Motor neuron (in vitro differentiated cells): ENCODE measurements around the gene SURF2. TPM values are rescaled to one million over a fixed set of nuclear protein-coding genes. Genes with fewer than 3 reads are reported as not detected.

Source experiments
- ATAC-seq, 8 experiments: fragments of 200-7000 bp; cut with Tn5 transposase; replicated peaks in 6 of 8; 2 replicates each; pipeline ENCODE4 v1.8.0; 2021; ENCODE audit warnings: mild to moderate bottlenecking in 8 of 8, moderate library complexity in 8 of 8
- H3K27ac ChIP-seq, 2 donors: fragments of 250-450 bp; sonication (Bioruptor Pico); 2 replicates each; pipeline ENCODE4 v1.9.0; 2021; ENCODE audit warnings: antibody characterized with exemption in 2 of 2, mild to moderate bottlenecking in 2 of 2, moderate library complexity in 1 of 2
- H3K4me1 ChIP-seq, 2 donors: fragments of 250-450 bp; sonication (Bioruptor Pico); replicated peaks in 1 of 2; 2 replicates each; pipeline ENCODE4 v1.6.1; 2021; ENCODE audit warnings: antibody characterized with exemption in 2 of 2, mild to moderate bottlenecking in 2 of 2, moderate library complexity in 1 of 2
- H3K4me3 ChIP-seq, 5 donors: fragments of 250-450 bp; sonication (Bioruptor Pico); 2 replicates each; pipeline ENCODE4 v1.9.0; 2021; ENCODE audit warnings: antibody characterized with exemption in 5 of 5, mild to moderate bottlenecking in 5 of 5, moderate library complexity in 4 of 5
- WGBS, 10 experiments: fragments of 450-650 bp; shearing (Covaris generic); methylation state at CpG; one replicate each; pipeline ENCODE4 v1.0.0; 2022; 5-methylcytosine and 5-hydroxymethylcytosine counted together
- in situ Hi-C, 9 experiments: fragments of 400-800 bp; cut with MboI; loops; one replicate each; pipeline ENCODE4 v1.15.0; 2021; ENCODE audit warnings: low sequenced_read_pairs in 9 of 9, low pct_unique_long_range_greater_than_20kb in 2 of 9; ENCODE audit not compliant: unreplicated experiment in 9 of 9
- total RNA-seq, 8 experiments: library from RNA; unstranded; fragments of 300-600 nt; gene quantifications; 2 replicates each; pipeline versions ENCODE4 v1.2.3 to v1.2.4, GENCODE V29; 2022

SURF2 gene
- total RNA-seq, 8 experiments from 2014 or later = 20.3 to 43.4 (median 27.5) TPM

- ATAC-seq = no peak
- peaks cover 10 to 21% of the 10 kb centered on the region in 2 donors for H3K4me1 ChIP-seq
- no peak overlapping the region for H3K27ac ChIP-seq
- 57 to 100% (median 89%) methylated on average over 1 to 14 of the region's 15 CpGs; no CpG with 5 or more reads in 1 of the 10 experiments for WGBS, 10 experiments
- in situ Hi-C loops = loop anchor here in 2 of 9 experiments (25.0 kb wide), 1 partner anchor 163 kb away; no protein-coding TSS in a partner anchor
- no peak overlapping the region for H3K4me3 ChIP-seq
Observed at GRCh38 chr9:133349965-133350616, 6.3 kb upstream of the SURF2 start.

- 80 to 100% (median 91%) methylated on average over 1 to 3 of the region's 3 CpGs; no CpG with 5 or more reads in 4 of the 10 experiments for WGBS, 10 experiments
- Histone ChIP-seq H3K4me3 (no peak overlapping the region), H3K4me1 (peaks cover 14 to 22% of the 10 kb centered on the region in 2 donors), H3K27ac (no peak overlapping the region)
- ATAC-seq = no peak
- in situ Hi-C loops = no loop called here
Observed at GRCh38 chr9:133351526-133351907, 4.8 kb upstream of the SURF2 start.

- Histone ChIP-seq H3K4me1 (peaks cover 14 to 18% of the 10 kb centered on the region in 2 donors), H3K4me3 (no peak overlapping the region), H3K27ac (no peak overlapping the region)
- ATAC-seq = peak in 3 of 8 experiments; percentile 2 to 5 (median 2)
- WGBS, 10 experiments = 8 to 100% (median 93%) methylated on average over 2 to 10 of the region's 14 CpGs; no CpG with 5 or more reads in 3 of the 10 experiments
- in situ Hi-C loops = no loop called here
Observed at GRCh38 chr9:133351908-133352634, 4.3 kb upstream of the SURF2 start.

DNA sequence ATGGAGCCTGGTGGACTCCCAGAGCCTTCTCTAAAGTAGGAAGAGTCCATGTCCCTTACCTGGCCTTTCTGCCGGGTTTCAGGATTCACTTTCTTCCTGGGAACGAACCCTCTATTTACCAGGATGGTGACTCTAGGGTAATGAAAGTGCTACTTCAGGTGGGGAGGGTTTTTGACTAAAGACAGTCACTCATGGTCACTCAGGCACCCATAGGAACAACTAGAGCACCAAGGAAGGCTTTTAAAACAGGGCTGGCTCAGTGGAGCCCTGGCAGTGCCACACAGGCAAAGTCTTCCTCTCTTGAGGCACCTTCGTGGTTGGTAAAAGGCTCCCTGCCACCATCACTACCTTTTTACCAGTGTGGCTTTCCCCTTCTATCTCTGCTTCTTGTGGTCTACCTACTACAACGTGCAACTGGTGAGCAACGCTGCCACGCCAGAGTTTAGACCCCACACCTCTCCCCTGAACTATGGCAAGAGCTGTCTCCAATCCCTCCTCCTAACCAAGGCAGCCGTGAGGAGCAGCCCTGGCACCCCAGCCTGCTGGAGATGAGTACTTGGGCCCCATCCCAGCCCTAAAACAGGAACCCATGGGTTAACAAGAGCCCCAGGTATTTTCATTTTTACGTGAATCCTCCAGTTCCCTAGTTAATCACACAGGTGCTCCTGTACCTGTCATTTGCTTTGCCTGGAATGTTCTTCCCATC is 3.6 kb upstream of the SURF2 start:
- ATAC-seq = no peak
- Histone ChIP-seq H3K27ac (no peak overlapping the region), H3K4me1 (peaks cover 19 to 25% of the 10 kb centered on the region in 2 donors), H3K4me3 (no peak overlapping the region)
- in situ Hi-C loops = no loop called here
- 17 to 100% (median 83%) methylated on average over 1 to 6 of the region's 8 CpGs; no CpG with 5 or more reads in 2 of the 10 experiments for WGBS, 10 experiments

DNA sequence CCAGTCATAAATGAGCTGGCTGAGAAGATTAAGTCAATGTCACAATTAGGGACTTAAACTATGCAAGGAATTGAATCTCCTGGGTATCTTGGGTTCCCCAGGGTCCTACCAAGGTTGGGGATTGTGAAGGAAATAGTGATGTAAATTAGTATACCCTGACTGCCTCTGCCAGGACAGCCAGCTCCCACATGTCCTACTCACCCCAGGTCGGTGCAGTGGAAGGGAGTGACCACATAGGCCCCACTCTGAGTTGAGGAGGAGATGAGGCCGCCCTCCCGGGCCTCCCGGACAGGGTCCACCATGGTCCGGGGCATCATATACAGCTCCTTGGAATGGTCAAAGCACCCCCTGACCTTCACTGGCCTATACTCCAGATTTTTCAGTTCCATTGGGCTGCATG is 2.8 kb upstream of the SURF2 start:
- WGBS, 10 experiments = 81 to 100% (median 96%) methylated on average over 1 to 5 of the region's 5 CpGs; no CpG with 5 or more reads in 6 of the 10 experiments
- no peak overlapping the region for H3K27ac ChIP-seq
- no peak overlapping the region for H3K4me3 ChIP-seq
- peaks cover 19 to 25% of the 10 kb centered on the region in 2 donors for H3K4me1 ChIP-seq
- in situ Hi-C loops = no loop called here
- no peak for ATAC-seq

- 33 to 100% (median 77%) methylated on average over 1 to 4 of the region's 7 CpGs; no CpG with 5 or more reads in 4 of the 10 experiments for WGBS, 10 experiments
- Histone ChIP-seq H3K4me3 (no peak overlapping the region), H3K4me1 (peaks cover 15 to 17% of the 10 kb centered on the region in 2 donors), H3K27ac (no peak overlapping the region)
- in situ Hi-C loops = no loop called here
- no peak for ATAC-seq
Observed at GRCh38 chr9:133354766-133355165, 1.6 kb upstream of the SURF2 start.

- Histone ChIP-seq H3K4me1 (peaks cover 15% of the 10 kb centered on the region in 2 donors), H3K4me3 (peak overlapping the region; percentile 67 to 97 (median 75)), H3K27ac (peak overlapping the region; percentile 75 to 93)
- ATAC-seq = peak in 5 of 8 experiments; percentile 12 to 46 (median 42)
- in situ Hi-C loops = no loop called here
- 0 to 7% (median 1%) methylated on average over 1 to 8 of the region's 31 CpGs; no CpG with 5 or more reads in 4 of the 10 experiments for WGBS, 10 experiments
Observed at GRCh38 chr9:133355881-133356357, 431 bp upstream of the SURF2 start.

DNA sequence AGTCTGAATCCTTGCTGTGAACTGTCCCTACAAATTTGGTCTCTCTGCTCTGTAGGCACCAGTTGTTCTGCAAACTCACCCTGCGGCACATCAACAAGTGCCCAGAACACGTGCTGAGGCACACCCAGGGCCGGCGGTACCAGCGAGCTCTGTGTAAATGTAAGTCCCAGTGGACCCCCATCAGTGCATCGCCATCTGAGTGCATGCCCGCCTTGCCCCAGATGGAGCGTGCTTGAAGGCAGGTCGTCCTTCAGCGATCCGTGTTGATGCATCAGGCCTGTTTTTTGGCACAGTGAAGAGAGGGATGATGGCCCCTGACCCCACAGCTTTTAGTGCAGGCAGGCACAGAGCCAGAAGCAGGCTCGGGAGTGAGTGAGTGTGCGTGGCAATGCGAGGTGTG is 1.3 kb downstream of the SURF2 start:
- in situ Hi-C loops = no loop called here
- H3K4me3 ChIP-seq = peak overlapping the region in 3 of 5 donors; percentile 67 to 97 (median 85)
- WGBS, 10 experiments = 77 to 93% (median 81%) methylated on average over 2 to 8 of the region's 14 CpGs; no CpG with 5 or more reads in 6 of the 10 experiments
- H3K27ac ChIP-seq = no peak overlapping the region
- peaks cover 15% of the 10 kb centered on the region in 2 donors for H3K4me1 ChIP-seq
- ATAC-seq = no peak

DNA sequence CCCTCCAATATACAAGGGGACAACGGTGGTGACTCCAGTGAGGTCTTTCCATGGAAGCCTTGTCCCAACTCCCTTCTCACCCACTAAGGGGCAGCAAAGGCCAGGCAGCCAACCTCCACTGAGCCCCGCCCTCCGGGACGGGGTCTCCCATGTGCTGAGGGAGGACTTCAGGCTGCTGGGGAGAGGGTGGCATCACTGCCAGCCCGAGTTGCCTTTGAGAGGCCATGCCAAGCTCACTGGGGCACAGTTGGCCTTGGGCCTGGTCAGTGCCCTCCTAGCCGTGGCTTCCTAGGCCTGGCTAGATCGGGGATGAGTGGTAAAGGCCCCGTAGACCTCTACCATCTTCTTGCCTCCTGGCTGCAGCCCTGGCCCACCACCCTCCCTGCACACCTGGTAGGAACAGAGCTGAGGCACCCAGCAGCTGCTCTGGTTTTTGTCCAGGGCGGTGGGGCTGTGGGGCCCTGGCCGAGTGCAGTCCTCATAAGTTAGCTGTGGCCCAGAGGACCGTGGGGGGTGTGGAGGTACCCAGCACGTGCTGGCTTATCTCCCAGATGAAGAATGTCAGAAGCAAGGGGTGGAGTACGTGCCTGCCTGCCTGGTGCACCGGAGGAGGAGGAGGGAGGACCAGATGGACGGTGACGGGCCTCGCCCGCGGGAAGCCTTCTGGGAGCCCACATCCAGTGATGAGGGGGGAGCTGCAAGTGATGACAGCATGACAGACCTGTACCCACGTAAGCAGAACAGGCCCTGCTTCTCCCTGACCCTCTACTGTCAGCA is 3.2 kb downstream of the SURF2 start:
- in situ Hi-C loops = loop anchor here in 1 of 9 experiments (10.0 kb wide), 1 partner anchor 125 kb away; no protein-coding TSS in a partner anchor
- H3K27ac ChIP-seq = no peak overlapping the region
- peaks cover 15% of the 10 kb centered on the region in 2 donors for H3K4me1 ChIP-seq
- peak in 1 of 8 experiments; percentile 7 for ATAC-seq
- WGBS, 10 experiments = 14 to 92% (median 60%) methylated on average over 1 to 7 of the region's 20 CpGs; no CpG with 5 or more reads in 6 of the 10 experiments
- no peak overlapping the region for H3K4me3 ChIP-seq

DNA sequence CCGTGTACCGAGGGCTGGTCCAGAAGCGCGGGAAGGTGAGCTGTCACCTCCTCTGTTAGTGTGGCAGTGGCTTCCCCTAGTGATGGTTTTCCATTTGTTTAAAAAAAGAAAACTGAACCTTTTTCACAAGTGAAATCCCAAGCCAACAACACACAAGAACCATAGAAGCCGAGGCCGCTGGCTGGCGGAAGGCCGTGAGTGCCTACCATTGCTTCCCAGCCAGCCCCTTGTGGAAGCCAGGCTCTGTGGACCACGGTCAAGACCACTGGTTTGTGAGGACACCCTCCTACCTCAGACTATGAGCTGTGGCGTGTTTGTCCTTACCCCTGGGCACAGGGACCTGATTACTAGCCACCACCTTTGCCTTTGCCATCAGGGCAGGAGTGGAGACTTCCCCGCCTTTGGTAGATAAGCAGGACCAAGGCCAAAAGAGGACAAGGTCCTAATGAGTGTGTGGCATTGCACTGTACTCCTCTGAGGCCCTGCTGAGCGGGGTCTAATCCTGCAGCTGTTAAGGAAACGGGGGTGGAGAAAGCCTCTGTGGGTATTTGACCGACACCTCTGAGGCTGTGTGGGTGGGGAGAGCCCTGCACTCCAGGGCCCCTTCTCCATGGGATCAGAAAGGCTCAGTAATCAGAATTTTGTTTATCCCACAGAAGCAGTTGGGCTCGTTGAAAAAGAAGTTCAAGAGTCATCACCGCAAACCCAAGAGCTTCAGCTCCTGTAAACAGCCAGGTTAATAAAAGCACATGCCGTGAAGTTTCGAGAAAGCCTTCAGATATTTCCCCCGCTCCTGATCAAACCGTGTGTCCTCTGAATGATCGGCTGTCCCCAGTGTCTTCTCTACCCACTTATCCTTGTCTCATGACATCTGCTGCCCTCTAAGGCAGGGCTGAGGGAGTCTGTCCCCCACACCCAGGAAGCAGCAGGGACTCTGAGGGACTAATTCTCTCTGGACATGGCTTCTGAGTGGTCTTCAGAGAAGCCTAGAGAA is 4.3 kb downstream of the SURF2 start:
- H3K27ac ChIP-seq = no peak overlapping the region

GRCh38 chr9:133361507-133362092 is 5.2 kb downstream of the SURF2 start:
- Histone ChIP-seq H3K4me3 (no peak overlapping the region), H3K27ac (no peak overlapping the region), H3K4me1 (peaks cover 7% of the 10 kb centered on the region in 2 donors)
- in situ Hi-C loops = loop anchor here in 1 of 9 experiments (10.0 kb wide), 1 partner anchor 123 kb away; no protein-coding TSS in a partner anchor
- 60 to 100% (median 89%) methylated on average over 1 to 8 of the region's 13 CpGs; no CpG with 5 or more reads in 2 of the 10 experiments for WGBS, 10 experiments
- no peak for ATAC-seq

More for the DNA sequence above, 4.3 kb downstream of the SURF2 start:
- H3K4me3 ChIP-seq = no peak overlapping the region
- in situ Hi-C loops = loop anchor here in 1 of 9 experiments (10.0 kb wide), 1 partner anchor 124 kb away; no protein-coding TSS in a partner anchor
- WGBS, 10 experiments = 60 to 100% (median 87%) methylated on average over 1 to 14 of the region's 21 CpGs
- H3K4me1 ChIP-seq = peaks cover 7 to 8% of the 10 kb centered on the region in 2 donors
- no peak for ATAC-seq
